GM18951 (cell line): ENCODE measurements around the gene VWA8.

Experiments used
- POLR2A ChIP-seq: IDR thresholded peaks from 4 replicates; pipeline ENCODE4 v1.6.1; 2011; ENCODE audit warnings: mild to moderate bottlenecking; ENCODE audit not compliant: insufficient read length, insufficient read depth; ENCODE audit errors: extremely low read depth
- in situ Hi-C: fragments of 300-500 bp; cut with MboI; formaldehyde crosslinking; loops from one replicate; pipeline ENCODE4 v1.12.0; 2022; ENCODE audit warnings: low sequenced_read_pairs, mixed read lengths, inconsistent platforms; ENCODE audit not compliant: unreplicated experiment

The VWA8 gene

GRCh38 chr13:41981951-41982715 is 21.2 kb upstream of the VWA8 start:
- in situ Hi-C loops, result no loop called here
- no peak for TF ChIP-seq POLR2A

- in situ Hi-C loops, result no loop called here
- no peak for TF ChIP-seq POLR2A
Measured at GRCh38 chr13:41978007-41978406, 17.1 kb upstream of the VWA8 start.

- in situ Hi-C loops, result no loop called here
Measured at GRCh38 chr13:41976476-41976875, 15.6 kb upstream of the VWA8 start.

GRCh38 chr13:41974262-41974900 is 13.5 kb upstream of the VWA8 start:
- in situ Hi-C loops, result no loop called here
- no peak for TF ChIP-seq POLR2A

More at GRCh38 chr13:41976476-41976875, 15.6 kb upstream of the VWA8 start:
- TF ChIP-seq POLR2A, result no peak

- in situ Hi-C loops, result no loop called here
- no peak for TF ChIP-seq POLR2A
Measured at GRCh38 chr13:41973247-41973741, 12.4 kb upstream of the VWA8 start.

GRCh38 chr13:41971848-41972247 is 10.9 kb upstream of the VWA8 start:
- TF ChIP-seq POLR2A, result no peak
- in situ Hi-C loops, result no loop called here

GRCh38 chr13:41970918-41971317 is 10.0 kb upstream of the VWA8 start:
- TF ChIP-seq POLR2A, result no peak
- in situ Hi-C loops, result no loop called here

- in situ Hi-C loops, result no loop called here
- TF ChIP-seq POLR2A, result no peak
Measured at GRCh38 chr13:41970022-41970421, 9.1 kb upstream of the VWA8 start.

- in situ Hi-C loops, result no loop called here
- no peak for TF ChIP-seq POLR2A
Measured at GRCh38 chr13:41969072-41969471, 8.2 kb upstream of the VWA8 start.

- in situ Hi-C loops, result no loop called here
- no peak for TF ChIP-seq POLR2A
Measured at GRCh38 chr13:41966671-41967070, 5.8 kb upstream of the VWA8 start.

GRCh38 chr13:41962994-41963393 is 2.1 kb upstream of the VWA8 start:
- TF ChIP-seq POLR2A, result no peak
- in situ Hi-C loops, result no loop called here

GRCh38 chr13:41961466-41961760 is 504 bp upstream of the VWA8 start:
- in situ Hi-C loops, result no loop called here
- TF ChIP-seq POLR2A, result no peak

GRCh38 chr13:41960211-41960636 is 685 bp downstream of the VWA8 start:
- TF ChIP-seq POLR2A, result no peak

GRCh38 chr13:41956272-41956671 is 4.6 kb downstream of the VWA8 start:
- in situ Hi-C loops, result no loop called here
- no peak for TF ChIP-seq POLR2A

More at GRCh38 chr13:41960211-41960636, 685 bp downstream of the VWA8 start:
- in situ Hi-C loops, result no loop called here
